ENCODE data around the gene AGER. TPM values are rescaled to one million over a fixed set of nuclear protein-coding genes. Genes with fewer than 3 reads are reported as not detected.
"Not testable (repeated sequence)": the region's sequence is repeated elsewhere in the genome, so short reads cannot be mapped to it uniquely, and the experiment has no call there.

Gene AGER
- polyA plus RNA-seq, 1 experiment = 2.4 TPM

DNA sequence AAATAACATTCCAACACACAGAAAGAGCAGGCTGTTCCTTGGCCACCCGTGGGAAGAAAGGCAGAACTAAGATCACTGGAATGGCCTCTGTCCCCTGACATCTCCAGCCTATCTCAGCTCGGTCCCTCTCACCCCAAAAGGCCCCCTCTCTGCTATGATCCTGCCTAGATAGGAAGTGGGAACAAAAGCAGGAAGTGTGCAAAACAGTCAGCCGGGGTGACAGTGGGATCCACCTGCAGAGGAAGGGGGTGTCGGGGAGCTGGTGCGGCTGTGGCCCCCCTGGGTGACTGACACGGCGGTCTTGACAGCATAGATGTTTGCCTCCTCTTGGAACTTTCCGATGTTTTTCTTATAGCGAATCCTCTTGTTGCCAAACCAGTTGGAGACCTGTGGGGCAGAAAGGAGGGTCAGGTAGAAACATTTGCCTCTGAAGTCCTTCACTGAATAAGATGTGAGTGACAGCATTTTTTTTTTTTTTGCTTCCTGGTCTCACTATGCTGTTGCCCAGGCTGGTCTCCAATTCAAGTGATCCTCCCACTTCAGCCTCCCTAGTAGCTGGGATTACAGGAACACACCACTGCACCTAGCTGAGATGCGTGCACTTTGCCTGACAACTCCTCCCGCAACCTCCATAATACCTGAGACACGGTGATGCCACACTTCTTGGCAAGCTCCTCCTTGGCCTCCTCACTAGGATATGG is 3.1 kb upstream of the AGER start:
- ChIA-PET CTCF (interaction anchor here (2.1 kb wide), 1 partner anchor 8 kb away, joined by 17 read pairs; no protein-coding TSS in a partner anchor), POLR2A (interaction anchor here (0.9 kb wide), 1 partner anchor 10 kb away, joined by 4 read pairs; no protein-coding TSS in a partner anchor)
- Histone ChIP-seq H3K4me3 (ENCODE audit: low read depth, low read length) (no peak overlapping the region), H3K9me3 (ENCODE audit: control insufficient read depth, insufficient read depth, low read length) (peaks cover 4% of the 10 kb centered on the region; the same call in 1 of the 2 replicates), H3K27me3 (ENCODE audit: control insufficient read depth, insufficient read depth, low read length) (no peaks in the 10 kb centered on the region), H3K27ac (ENCODE audit: low read depth, low read length) (no peak overlapping the region)
- DNase-seq (ENCODE audit: low read depth, low spot score) = no peak
- TF ChIP-seq, protein P1, sequence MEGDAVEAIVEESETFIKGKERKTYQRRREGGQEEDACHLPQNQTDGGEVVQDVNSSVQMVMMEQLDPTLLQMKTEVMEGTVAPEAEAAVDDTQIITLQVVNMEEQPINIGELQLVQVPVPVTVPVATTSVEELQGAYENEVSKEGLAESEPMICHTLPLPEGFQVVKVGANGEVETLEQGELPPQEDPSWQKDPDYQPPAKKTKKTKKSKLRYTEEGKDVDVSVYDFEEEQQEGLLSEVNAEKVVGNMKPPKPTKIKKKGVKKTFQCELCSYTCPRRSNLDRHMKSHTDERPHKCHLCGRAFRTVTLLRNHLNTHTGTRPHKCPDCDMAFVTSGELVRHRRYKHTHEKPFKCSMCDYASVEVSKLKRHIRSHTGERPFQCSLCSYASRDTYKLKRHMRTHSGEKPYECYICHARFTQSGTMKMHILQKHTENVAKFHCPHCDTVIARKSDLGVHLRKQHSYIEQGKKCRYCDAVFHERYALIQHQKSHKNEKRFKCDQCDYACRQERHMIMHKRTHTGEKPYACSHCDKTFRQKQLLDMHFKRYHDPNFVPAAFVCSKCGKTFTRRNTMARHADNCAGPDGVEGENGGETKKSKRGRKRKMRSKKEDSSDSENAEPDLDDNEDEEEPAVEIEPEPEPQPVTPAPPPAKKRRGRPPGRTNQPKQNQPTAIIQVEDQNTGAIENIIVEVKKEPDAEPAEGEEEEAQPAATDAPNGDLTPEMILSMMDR (IDR thresholded peaks at IDR 0.05; ENCODE audit: low read depth, low read length) = no peak

DNA sequence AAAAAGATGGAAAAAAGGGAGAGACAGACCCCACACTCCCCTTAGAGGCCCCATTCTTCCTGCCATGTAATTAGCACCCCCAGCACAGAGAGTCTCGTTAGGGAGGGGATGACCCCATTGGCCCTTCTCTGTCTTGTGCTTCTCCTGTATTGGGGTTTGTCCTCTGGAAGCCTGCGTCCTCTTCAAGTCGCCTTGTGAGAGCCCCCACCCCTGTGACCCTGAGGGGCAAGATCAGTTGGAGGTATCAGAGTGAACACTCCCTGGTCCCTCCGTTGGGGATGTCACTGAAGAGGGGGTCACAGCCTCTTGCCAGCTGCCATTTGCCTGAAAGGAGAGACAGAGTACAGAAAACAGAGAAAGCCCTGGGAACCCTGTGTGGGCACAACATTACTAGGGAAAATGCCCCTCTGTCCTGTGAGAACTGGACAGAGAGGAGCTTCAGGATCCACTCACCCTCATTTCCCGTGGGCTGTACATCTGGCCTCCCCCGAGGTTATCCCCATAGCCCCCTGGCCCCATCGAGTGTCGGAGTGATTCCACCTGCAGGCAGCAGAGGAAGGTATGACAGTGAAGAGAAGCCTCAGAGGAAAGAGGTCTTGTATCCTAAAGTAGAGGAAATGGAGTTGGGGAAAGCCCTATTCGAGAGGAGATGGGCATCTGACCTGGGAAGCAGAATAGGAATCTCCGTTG is 2.2 kb upstream of the AGER start:
- POLR2A ChIA-PET; H3K27me3 ChIP-seq (ENCODE audit: control insufficient read depth, insufficient read depth, low read length); H3K9me3 ChIP-seq (ENCODE audit: control insufficient read depth, insufficient read depth, low read length); H3K4me3 ChIP-seq (ENCODE audit: low read depth, low read length); DNase-seq (ENCODE audit: low read depth, low spot score): not testable (repeated sequence)
- H3K27ac ChIP-seq (ENCODE audit: low read depth, low read length) = peak overlapping the region; percentile 31
- CTCF ChIA-PET = interaction anchor here (2.1 kb wide), 1 partner anchor 9 kb away, joined by 17 read pairs; no protein-coding TSS in a partner anchor

DNA sequence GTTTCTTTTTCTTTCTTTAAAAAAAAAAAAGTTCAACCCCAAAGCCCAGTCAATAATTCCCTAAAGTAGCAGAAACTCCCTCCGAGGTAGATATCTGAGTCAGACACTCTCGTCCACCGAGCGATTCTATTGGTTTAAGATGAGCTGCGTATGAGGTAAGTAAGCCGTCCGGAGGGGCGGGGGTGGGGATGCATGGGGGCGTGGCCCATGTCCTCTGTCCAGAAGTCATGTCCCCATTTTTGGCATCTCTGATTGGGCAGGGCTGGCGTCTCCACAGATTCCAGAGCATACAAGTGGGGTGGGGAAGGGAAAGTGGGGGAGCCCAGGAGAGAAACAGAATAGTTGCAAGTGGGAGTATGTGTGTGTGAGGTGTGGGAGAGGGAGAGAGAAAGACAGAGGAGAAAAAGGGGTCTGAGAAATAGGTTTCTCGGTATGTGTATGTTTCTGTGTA is 1.7 kb upstream of the AGER start:
- H3K9me3 ChIP-seq (ENCODE audit: control insufficient read depth, insufficient read depth, low read length); H3K27ac ChIP-seq (ENCODE audit: low read depth, low read length); H3K4me3 ChIP-seq (ENCODE audit: low read depth, low read length); POLR2A ChIA-PET; H3K27me3 ChIP-seq (ENCODE audit: control insufficient read depth, insufficient read depth, low read length): not testable (repeated sequence)
- CTCF ChIA-PET = interaction anchor here (2.1 kb wide), 1 partner anchor 10 kb away, joined by 17 read pairs; no protein-coding TSS in a partner anchor
- peak; percentile 67 for DNase-seq (ENCODE audit: low read depth, low spot score)

DNA sequence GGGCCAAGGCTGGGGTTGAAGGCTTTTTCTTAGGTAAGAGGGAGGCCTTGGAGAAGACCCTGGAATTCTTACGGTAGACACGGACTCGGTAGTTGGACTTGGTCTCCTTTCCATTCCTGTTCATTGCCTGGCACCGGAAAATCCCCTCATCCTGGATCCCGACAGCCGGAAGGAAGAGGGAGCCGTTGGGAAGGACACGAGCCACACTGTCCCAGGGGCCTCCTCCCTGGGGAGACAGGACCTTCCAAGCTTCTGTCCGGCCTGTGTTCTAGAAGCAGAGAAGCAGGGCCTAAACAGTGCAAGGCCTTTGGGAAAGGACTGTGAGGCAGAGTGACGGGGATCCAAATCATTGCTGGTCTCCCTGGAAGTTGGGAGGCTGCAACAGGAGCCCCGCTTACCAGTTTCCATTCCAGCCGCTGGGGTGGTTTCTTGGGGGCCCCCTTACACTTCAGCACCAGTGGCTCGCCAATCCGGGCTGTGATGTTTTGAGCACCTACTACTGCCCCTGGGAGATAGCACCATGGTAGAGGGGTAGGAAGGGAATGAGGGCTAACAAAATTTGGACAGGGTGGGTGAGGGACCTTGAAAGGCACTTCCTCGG is 470 bp downstream of the AGER start:
- TF ChIP-seq, protein P1 (IDR thresholded peaks at IDR 0.05; ENCODE audit: low read depth, low read length) = no peak
- Histone ChIP-seq H3K27ac (ENCODE audit: low read depth, low read length) (no peak overlapping the region), H3K27me3 (ENCODE audit: control insufficient read depth, insufficient read depth, low read length) (no peaks in the 10 kb centered on the region), H3K4me3 (ENCODE audit: low read depth, low read length) (no peak overlapping the region), H3K9me3 (ENCODE audit: control insufficient read depth, insufficient read depth, low read length) (no peaks in the 10 kb centered on the region)
- no peak for DNase-seq (ENCODE audit: low read depth, low spot score)
- ChIA-PET CTCF (no interaction called here), POLR2A (no interaction called here)

DNA sequence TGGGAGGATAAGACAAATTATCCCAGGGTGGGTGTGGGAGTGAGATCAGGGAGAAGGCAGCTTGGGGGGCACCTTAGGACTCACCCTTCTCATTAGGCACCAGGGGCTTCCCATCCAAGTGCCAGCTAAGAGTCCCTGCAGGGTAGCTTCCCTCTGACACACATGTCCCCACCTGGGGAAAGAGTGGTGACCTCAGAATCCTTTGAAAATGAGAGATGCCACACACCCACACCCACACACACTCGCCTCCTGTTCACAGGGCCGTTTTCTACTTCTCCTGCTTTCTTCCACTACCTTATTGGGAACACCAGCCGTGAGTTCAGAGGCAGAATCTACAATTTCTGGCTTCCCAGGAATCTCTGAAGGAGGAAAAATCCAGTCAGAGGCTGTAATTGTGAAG is 1.0 kb downstream of the AGER start:
- DNase-seq (ENCODE audit: low read depth, low spot score) = no peak
- H3K9me3 ChIP-seq (ENCODE audit: control insufficient read depth, insufficient read depth, low read length) = no peaks in the 10 kb centered on the region
- no peak overlapping the region for H3K27ac ChIP-seq (ENCODE audit: low read depth, low read length)
- TF ChIP-seq, protein P1 (IDR thresholded peaks at IDR 0.05; ENCODE audit: low read depth, low read length) = no peak
- ChIA-PET CTCF (no interaction called here), POLR2A (no interaction called here)
- no peak overlapping the region for H3K4me3 ChIP-seq (ENCODE audit: low read depth, low read length)
- no peaks in the 10 kb centered on the region for H3K27me3 ChIP-seq (ENCODE audit: control insufficient read depth, insufficient read depth, low read length)
